Cardiac fibroblast (primary cell): ENCODE results near the gene LRMDA.
"Not testable (repeated sequence)": the region's sequence is repeated elsewhere in the genome, so short reads cannot be mapped to it uniquely, and the experiment has no call there.

Experiments
- DNase-seq, 2 donors: peaks; one replicate each; pipeline versions ENCODE4 v3.0.0 to v3.0.0-alpha.2; 2010; ENCODE audit warnings: low read depth in 2 of 2
- H3K4me3 ChIP-seq, 2 donors: replicated peaks in 1 of 2; 1 replicate in 1 of 2; 2 replicates in 1 of 2; pipeline ENCODE4 v1.5.1; 2011; ENCODE audit warnings: low read depth in 2 of 2, low read length in 2 of 2, mild to moderate bottlenecking in 2 of 2, moderate library complexity in 1 of 2
- TF ChIP-seq, protein P1 (sequence below): IDR thresholded peaks from one replicate; pipeline ENCODE4 v1.5.1; 2011; ENCODE audit warnings: low read depth, mild to moderate bottlenecking, low read length, inconsistent platforms

Gene LRMDA

DNA sequence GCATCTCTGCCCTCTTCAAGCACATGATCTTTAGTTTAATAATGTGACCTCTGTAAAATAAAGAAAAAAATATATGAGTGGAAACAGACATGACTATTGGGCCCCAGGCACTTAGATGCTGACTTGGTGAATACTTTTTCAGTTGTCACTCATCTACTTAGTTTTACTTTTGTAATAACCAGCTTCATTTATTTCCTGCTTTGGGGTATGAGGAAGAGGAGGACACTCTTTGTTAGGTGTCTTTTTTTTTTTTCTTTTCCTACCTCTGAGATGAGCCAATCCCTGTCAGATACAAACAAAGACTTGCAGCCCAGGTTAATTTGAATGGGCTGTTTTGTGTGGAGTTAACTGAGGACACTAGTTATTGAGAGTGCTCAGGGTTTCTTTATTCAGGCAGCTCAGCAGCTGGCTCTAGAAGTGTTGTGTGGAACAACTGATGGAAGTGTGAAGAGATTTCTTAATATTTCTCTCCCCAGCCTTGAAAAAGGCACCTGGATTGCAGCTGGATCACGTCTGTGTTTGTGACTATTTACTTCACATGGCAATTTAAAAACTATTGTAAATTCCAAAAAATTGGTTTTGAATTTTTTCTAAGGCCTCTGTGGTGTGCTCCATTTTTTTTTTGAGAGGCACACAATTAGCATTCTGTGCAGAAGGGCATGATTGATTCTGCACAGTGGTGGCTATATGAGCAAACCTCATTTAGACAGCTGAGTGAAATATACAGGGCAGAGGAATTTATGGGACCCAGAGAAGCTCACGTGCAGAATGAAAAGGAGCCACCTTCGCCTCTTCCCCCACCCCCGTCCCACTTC is 333.8 kb downstream of the LRMDA start:
- DNase-seq = no peak
- TF ChIP-seq, protein P1, sequence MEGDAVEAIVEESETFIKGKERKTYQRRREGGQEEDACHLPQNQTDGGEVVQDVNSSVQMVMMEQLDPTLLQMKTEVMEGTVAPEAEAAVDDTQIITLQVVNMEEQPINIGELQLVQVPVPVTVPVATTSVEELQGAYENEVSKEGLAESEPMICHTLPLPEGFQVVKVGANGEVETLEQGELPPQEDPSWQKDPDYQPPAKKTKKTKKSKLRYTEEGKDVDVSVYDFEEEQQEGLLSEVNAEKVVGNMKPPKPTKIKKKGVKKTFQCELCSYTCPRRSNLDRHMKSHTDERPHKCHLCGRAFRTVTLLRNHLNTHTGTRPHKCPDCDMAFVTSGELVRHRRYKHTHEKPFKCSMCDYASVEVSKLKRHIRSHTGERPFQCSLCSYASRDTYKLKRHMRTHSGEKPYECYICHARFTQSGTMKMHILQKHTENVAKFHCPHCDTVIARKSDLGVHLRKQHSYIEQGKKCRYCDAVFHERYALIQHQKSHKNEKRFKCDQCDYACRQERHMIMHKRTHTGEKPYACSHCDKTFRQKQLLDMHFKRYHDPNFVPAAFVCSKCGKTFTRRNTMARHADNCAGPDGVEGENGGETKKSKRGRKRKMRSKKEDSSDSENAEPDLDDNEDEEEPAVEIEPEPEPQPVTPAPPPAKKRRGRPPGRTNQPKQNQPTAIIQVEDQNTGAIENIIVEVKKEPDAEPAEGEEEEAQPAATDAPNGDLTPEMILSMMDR = no peak
- H3K4me3 ChIP-seq = no peak overlapping the region

DNA sequence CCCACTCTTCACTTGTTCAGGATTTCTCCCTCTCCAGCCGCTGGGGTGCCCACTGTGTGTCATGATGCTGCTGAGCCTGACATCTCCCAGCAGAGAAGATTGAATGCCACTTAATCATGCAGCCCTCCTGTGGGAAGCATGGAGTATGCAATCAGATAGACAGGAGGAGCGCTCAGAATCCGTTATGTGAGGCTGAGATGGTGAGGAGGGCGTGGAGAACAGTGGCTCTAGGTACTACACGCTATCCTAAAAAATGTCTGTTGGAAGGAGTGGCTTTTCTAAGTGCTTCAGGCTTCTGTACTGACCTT is 334.3 kb downstream of the LRMDA start:
- no peak for DNase-seq
- TF ChIP-seq, protein P1 = no peak
- H3K4me3 ChIP-seq = no peak overlapping the region

DNA sequence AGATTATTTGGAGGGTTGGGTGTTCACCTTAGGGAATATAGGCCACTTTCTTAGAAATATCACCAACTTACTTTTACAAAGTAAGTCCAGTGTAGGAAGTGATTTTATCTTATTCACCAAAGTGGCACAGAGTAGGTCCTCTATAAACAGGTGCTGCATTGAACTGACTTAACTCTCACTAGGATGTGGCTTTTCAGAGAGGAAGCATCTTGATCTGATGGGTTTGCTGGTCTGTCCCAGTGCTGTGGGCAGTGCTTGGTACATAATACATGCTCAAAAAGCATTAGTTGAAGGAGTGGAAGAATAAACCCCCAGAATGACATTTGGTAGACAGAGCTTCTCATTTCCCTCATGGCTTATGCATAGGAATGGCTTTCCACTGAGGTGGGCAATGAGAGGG is 334.7 kb downstream of the LRMDA start:
- H3K4me3 ChIP-seq = no peak overlapping the region
- TF ChIP-seq, protein P1 = no peak
- no peak for DNase-seq

GRCh38 chr10:75766752-75767151 is 335.3 kb downstream of the LRMDA start:
- not testable (repeated sequence) for H3K4me3 ChIP-seq, DNase-seq

DNA sequence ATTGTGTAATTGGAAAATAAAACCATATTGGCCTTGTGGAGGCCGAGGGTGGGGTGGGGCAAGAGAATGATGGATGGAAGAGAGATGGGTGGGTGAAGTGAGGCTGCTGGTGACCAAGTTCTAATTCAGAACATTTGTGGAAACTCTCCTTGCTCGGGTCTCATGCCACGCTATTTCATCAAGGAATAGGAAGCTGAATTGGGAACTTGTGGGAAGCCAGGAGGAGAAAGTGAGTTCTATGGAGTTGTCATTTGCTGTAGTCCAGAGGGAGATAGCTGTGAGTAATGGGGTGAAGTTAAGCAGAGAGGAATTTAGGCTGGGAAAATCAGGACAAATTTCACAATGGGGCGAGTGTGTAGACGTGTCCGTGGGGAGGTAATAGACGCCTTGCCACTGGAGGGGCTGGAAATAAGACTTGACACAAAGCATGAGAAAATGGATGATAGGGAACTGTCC is 339.2 kb downstream of the LRMDA start:
- H3K4me3 ChIP-seq = no peak overlapping the region
- DNase-seq = peak; percentile 37 to 58
- TF ChIP-seq, protein P1 = no peak

GRCh38 chr10:75771606-75772005 is 340.2 kb downstream of the LRMDA start:
- H3K4me3 ChIP-seq = no peak overlapping the region
- TF ChIP-seq, protein P1 = no peak
- DNase-seq = no peak

DNA sequence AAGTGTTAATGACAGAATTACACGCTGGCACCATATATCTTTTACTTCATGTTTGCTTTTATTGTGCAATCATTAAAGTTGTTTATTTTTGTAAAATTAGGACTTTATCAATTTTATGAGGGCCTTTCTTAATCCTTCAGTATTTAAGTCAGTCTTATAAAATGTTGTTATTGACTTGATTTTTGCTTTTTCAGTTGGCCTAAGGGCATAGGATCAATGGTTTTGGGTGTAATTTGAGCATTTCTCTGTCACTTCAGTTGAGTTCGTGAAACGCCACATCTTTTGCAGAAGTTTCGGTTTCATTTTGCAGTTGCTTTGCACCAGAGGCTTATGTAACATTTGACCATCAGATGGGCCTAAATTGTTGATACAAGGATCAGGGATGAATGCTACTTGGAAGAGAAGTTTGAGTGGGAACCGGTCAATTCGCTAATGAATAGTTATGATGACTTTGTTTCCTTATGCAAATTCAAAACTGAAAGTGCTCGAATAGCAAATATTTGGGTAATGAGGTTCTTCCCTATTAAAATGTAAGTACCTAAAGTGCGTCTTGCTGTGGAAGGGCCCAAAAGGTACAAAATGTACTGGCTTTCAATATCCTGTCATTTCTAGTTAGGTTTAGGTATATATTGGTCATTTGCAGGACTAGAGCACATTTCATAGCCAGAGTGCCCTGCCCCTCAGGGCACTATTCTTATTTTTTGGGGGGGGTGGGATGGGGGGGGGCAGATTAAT is 340.9 kb downstream of the LRMDA start:
- peak; percentile 7 to 47 for DNase-seq
- TF ChIP-seq, protein P1 = no peak
- H3K4me3 ChIP-seq = peak overlapping the region in 1 of 2 donors; percentile 2
